HG02938 (cell line): ENCODE measurements around the gene TBC1D10A.

Source experiments
- ATAC-seq: cut with Tn5 transposase; IDR thresholded peaks from one replicate; pipeline ENCODE4 v1.9.1; 2021; ENCODE audit warnings: mild to moderate bottlenecking, moderate library complexity; ENCODE audit not compliant: unreplicated experiment

TBC1D10A gene

DNA sequence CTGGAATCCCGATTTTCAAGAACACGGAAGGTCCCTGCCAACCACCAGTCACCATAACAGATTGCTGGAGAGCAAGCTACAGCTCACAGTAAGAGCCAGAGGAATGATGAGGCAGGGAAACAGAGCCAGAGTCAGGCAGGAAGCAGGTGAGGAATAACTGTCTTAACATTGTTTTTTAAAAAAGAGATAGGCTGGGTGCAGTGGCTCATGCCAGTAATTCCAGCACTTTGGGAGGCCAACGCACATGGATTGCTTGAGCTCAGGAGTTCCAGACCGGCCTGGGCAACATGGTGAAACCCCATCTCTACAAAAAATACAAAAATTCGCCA is 24.0 kb downstream of the TBC1D10A start:
- no peak for ATAC-seq

DNA sequence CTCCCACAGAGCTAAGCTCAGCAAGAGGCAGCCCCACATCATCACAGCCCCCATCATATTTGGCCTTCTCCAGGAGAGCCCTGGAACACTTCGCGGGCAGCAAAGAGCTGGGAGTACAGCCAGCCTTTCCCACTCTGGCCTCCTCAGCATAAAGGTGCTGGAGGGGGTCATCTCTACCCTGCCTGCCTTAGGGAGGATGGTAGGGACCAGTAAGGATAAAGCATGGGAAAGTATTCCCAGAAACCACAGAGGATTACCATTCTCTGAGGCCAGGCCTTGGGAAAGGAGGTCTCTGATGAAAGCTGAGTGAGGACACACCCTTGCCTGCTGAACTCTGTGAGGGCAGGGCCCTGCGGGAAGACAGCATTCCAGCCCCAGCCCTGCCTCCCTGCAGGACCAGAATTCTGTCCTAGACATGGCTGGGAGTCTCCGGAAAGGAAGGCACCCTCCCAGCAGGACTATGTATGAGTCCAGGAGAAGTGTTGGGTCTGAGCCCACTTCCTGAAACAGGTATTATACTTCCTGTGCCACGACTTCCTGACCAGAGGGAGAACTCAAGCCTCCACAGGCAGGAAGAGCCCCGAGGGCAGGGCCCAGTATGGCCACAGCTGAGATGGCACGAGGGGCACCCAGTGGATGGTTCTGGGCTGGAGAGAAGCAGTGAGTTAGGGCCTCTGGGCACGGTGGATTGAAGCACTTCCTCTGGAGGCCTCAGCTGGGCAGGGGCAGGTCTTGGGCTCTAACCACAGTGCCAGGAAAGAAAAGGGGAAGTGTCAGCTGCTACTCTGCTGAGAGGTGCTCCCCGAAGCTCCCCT is 24.5 kb downstream of the TBC1D10A start:
- no peak for ATAC-seq

DNA sequence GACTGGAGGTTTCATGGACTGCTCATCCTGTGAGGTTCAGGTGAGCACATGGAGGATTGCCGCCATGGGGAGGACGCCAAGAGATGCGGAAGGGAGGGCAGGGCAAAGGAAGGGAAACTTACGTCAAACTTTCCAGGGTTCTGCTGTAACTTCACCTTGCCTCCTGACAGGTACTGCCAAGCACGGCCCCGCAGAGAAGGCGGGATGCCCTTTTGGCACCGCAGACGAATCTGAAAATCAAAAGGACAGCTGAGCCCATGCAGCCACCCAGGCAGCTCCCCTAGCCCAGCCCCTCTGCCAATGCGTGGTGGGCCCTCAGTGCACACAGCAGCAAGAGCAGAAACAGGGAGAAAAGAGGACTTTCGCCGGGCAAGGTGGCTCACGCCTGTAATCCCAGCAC is 27.4 kb downstream of the TBC1D10A start:
- no peak for ATAC-seq

DNA sequence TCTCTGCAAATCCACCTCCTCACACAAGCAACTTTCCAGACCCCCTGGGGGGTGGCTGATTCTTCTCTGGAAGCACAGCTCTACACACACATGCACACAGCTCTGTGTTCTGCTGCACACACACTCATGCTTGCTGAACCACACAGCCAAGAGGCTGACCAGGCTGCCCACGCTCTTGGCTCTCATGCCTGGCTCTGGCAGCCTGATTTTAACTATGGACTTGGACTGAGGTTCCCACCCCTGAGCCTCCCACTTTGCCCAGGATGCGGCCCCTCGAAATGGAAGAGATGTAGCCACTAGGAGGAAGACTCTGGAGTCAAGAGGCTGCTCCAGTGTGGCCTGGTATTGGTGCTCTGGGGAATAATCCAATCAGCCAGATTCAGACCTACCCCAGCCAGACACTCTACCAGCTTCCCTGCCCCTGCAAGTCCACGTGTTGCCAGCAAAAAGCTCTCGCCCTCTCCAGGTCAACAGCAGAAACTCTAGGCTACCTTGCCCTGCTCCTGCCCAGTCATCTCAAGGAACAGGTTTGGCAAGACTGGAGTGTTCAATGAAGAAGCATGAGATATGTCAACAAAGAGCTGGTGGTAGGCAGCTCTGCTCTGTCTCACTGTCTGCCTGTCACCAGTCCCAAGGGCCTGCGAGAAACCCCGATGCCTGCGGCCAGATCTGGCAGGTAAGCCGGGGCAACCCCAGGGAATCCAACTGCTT is 28.6 kb downstream of the TBC1D10A start:
- no peak for ATAC-seq

DNA sequence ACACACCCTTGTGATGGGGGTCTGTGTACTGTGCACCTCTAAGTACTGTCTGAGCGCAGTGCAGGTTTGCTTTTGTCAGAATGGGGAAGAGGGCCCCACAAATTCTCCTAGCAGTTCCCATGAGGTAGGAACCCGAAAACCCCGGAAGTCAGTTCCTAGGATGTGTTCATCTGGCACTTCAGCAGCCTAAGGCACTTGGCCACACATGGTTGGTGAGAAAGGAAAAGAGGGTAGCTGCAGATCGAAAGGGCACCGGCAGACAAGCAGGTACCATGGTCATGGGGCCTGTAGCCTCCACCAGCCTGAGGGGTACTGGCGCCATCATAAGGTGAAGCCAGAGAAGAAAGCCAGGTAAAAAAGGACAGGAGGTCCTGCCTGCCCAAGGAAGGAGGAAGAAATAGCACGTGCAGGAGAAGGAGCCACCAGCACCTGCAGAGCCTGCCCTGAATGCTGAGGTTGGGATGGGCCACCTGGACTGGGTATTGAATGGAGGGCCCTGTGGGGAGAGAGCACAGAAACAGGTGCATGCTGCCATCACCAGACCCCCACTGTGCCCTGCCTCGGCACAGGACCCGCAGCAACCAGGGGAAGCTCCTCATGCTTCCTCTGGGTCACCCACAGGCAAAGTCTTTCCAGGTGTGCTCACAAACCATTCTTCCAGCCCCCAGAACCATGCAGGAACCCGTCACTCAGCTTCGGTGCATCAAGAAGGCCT is 29.3 kb downstream of the TBC1D10A start:
- no peak for ATAC-seq

DNA sequence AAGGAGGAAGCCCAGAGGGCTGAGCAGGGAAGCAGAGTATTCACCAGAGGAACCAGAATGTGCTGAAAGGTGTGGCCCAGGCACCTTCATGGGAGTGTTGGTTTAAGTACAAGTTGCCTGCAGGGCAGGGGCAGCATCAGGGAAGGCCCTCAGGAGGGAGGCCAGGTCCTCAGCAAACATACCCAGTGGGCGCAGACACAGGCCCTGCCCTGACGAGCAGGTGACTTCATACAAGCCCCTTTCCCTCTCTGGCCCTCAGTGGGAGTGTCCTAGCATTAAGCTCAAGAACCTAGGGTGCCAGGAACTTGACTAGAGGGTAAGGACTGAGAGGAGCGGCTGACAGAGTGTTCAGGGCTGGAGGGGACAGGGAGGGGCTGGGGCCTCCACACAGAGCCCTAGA is 29.9 kb downstream of the TBC1D10A start:
- no peak for ATAC-seq

DNA sequence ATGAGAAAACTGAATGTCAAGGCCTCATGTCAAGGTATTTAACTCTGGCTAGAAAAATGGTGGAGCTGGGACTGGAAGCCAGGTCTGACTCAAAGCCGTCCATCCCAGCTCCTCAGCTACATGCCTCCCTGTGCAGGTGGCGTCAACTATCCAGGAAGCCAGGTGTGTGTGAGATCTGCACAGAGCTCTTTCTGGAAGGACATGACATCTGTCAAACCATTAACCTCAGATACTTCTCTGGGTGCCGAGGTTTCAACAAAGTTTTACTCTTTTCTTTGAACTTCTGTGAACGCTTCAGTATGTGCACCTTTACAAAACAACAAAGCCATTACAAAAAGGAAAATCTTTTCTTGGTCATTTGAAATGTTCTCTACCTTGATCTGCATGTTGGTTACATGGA is 30.4 kb downstream of the TBC1D10A start:
- ATAC-seq = no peak

DNA sequence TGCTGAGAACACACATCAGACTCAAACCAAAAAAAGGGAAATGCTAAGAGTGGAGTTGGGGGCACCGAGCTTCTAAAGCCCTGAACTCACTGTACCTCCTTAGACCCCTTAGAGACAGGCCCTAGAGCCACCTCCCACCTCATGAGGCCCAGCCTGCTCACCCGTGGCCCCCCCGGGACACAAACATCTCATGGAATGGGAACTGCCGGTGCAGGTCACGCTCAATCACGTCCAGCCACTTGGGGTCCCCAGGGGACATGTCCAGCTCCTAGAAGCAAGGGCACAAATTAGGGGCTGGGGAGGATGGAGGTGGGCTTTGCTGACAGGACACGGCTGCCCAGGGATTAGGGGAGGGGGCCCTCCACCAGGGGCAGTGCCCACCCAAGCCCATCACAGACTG is 31.2 kb downstream of the TBC1D10A start:
- ATAC-seq = no peak

DNA sequence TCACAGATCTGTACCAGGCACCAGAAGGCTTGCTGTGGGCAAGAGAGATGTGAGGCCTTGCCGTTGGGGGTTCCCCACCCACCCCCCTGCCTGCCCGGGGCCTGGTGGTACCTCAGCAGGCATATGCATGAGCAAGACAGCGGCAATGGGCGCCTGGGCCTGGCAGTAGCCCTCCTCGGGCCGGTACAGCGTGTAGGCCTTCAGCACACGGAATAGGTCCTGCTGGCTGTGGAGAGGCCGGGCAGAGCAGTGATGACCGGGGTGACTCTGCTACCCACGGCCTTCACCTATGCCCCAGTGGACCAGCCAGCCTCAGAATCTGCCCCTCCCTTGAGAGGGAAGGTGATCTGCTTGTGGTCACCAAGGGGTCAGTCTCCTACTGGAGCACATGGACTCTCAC is 31.9 kb downstream of the TBC1D10A start:
- no peak for ATAC-seq

DNA sequence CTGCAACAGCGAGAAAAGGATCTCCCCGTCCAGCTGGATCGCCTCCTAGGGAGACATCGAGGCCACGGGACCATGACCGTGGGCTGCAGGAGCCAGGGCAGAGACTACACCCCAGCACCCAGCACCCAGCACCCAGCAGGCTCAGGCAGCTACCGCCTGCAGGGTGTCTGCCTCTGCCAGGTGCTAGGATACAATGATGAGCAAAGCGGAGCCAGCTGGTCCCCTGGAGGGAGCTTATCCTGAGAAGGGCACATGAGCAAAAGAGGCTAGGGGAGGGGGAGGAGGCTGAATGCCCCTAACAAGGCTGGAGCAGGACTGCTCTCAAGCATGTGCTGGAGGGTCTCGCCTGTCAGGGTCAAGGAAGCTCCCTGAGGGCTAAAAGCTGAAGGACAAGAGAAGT is 32.7 kb downstream of the TBC1D10A start:
- ATAC-seq = no peak

DNA sequence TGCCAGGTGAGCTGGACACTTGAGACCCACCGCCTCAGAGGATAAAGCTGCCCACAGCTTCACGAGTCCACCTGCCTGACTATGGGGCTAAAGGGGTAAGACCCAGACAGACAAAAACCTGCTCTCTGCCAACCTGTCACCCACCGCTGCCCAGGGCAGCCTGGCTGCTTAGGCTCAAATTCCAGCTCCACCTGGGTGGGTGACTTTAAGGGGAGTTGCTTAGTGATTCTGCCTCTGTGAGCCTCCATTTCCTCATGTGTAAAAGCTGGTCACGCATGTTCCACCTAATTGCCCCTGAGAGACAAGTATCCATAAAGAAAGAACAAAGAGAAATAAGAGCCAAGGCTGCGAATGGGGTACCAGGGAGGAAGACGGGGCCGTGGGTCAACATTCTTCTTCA is 33.7 kb downstream of the TBC1D10A start:
- ATAC-seq = no peak

DNA sequence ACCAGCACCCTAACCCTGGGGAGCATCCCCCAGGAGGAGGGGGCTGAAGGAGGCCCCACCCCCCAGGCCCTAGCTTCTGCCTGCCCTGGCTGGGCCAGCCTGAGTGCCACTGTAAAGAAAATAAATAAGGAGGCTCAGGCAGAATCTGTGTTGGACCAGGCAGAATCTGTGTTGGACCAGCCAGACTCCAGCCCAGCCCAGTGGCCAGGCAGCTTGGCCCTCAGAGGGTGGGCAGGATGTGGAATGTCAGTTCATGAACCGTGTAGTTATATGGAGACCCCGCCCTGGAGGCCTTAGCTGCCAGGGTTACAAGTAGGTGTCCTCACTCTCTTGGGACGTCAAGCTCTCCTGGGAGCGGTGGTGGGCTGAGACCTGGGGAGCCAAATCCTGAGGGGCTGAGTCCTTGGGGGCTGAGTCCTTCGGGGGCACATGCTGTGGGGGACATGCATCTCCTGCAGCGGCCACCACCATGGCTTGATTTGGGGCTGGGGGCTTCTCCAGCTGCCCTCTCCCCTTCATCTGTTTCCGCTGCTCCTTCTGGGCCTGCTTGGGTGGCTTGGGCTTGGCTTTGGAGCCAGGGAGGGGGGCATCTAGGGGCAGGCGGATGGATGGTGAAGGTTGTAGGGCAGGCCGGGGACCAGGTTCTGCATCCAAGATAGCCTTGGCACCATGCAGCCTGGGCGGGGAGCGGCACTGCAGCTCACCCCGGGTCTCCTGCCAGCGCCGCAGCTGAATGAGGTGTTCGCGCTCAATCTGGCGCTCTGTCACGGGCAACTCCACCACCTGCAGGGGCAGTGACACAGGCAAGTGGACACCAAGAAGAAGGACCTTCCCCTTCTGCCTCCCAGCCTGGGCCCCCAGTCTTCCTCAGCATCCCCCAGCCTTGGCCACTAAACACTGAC is 34.4 kb downstream of the TBC1D10A start:
- no peak for ATAC-seq

DNA sequence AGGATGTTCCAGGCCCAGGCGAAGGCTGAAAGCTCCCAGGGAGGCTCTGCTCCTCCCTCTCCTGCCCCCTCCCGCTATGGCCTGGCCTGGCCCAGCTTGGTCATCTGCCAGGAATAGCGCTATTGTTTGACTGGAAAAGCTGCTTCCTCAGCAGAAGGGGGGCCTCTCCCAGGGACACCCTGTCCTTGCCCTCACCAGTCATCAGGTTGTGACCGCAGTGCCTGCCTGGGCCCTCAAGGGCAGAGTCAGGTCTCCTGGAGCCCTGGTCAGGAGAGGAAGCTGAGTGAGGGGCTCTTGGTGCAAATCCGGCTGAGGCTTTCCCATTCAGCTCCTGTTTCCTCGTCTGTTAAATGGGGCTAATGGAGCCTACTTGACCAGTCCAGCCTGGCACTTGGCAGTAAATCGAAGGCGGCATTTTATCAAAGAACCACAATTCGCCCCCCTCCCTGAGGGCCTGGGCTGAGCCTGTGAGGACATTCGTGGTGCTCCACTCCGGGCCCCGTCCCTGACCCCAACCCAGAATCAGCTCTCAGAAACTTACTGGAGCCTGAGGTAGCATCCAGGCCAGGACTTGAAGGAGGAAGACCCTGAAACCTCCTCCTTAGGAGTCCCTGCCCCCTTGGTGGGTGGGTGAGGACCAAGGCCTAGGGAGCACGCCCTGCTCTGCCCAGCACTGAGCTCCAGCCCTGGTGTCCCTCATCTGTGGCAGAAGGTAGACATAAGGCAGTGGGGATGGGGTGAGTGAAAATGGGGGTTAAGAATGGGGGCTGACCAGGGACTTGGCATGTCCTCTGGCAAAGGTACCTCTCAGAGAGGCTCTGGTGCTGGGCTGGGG is 35.5 kb downstream of the TBC1D10A start:
- no peak for ATAC-seq

DNA sequence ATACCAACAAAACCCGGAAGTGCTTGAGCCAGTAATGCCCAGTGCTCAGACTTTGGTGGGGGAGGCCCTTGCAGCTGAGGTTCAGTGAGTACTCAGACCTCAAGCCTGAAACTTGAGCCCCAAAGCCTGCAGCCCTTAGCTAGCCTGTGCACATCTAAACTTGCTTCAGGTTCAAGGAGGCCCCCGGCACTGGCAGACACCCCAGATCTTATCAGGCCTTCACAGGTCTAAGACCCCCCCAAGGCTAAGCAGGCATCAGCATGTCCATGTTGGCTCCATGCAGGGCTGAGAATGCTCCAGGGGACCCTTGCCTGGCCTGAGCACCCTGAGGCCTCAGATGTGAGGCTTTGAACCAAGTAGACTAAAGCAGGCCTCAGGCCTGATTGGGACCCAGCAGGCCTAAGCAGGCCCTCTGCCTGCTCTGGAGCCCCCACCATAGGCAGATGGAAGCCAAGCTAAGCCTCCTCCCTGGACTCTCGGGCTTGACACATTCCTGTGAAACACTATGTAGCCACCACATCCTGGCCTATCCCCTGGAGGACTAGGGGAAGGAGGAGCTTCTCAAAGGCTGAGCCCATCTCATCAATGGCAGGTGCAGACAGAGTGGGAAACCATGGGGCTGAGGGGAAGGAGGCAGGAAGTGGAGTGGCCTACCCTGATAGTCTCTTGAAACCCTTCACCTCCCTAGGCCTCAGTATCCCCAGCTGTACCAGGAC is 36.2 kb downstream of the TBC1D10A start:
- no peak for ATAC-seq

DNA sequence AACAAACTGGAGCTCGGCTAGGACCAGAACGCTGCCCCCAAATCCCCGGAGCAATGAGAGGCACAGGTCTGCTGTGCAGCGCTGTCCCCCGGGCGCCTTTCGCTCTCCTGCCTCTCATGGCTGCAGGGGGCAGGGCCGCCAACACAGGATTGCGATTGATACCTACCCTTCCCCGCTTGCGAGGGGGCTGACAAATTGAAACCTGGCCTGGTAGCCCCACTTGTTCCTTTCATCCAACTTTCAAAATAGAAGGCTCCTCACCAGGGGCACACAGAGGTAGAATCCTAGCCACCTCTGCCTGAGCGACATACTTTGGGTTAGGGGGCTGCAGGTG is 36.8 kb downstream of the TBC1D10A start:
- peak; percentile 5 for ATAC-seq

DNA sequence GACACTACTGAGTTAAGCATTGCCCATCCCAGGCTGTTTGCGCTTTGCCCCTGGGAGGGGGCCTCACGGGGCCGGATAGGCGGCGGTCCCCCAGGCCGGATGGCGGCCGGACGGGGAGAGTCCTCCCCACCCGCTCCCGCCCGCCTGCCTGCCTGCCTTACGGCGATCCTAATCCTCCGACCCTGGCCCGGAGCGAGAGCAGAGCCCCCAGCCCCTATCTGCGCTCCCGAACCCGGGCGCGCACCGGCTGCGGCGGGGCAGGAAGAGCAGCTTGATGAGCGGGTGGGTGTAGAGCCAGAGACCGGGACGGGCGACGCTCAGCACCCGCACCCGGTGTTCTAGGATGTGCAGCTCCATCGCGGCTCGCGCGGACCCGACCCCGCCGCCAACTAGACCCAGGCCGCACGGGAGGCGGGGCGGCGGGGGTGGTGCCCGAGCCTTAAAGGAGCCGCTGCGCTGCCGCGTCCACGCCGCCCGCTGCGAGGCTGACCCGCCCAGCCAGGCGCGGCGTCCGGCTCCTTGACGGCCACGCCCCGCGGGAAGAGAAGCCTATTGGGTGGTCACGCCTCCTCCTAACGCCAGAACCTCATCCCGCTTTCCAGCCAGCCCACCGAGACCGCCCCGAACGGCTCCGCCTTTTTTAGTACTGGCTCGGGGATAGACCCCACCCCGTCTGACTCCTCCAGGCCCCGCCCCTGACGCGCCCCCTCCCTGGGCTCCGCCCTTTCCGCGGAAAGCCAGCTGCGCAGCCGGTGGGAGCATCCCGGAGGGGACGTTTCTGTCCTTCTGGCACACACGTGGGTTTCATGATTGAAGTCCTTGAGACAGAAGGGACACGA is 37.4 kb downstream of the TBC1D10A start, which contains the start of gene CASTOR1:
Gene CASTOR1 (minus strand): TSS at position 365 of the 839 bp plus-strand sequence. CDS start 8 bp downstream, at position 357.
- peak; percentile 60 for ATAC-seq

DNA sequence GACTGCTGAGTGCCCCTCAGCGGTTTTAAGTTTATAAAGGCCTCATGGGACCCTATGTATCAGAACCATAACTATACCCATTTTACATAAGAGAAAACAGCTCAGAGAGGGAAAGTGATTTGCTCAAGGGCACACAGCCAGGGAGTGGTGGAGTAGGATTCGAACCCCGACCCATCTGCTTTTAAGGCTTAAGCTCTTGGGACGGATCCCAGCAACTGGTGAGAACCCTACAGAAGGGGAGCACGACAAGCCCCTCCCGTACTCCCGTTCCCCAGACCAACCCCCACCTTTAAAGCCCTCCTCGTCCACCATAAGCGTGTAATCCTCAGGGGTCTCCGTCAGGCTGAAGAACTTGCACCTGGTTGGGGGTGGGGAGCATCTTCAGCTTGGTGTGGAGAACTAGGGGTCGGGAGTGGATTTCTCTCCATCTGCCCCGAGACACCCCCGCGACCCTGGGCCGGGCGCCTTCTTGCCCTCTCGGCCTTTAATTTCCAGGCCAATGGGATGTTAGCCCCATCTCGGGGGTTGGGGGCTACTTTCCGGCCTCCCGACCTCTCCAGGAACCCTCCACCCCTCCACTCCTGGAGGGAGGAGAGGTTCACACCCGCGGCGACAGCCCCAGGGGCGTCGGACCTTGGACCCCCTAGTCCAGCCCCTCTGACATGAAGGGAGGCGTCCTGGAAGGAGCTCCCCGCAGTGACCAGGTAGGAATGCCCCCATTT is 38.2 kb downstream of the TBC1D10A start:
- ATAC-seq = no peak
